ENCODE measurements around the gene ACAA1. TPM values are rescaled to one million over a fixed set of nuclear protein-coding genes. Genes with fewer than 3 reads are reported as not detected.

Gene ACAA1
- total RNA-seq, 4 donors from 2014 or later: 24.5 to 31.2 (median 29.3) TPM

- TF ChIP-seq CTCF (IDR thresholded peaks at IDR 0.05 in 4 of 5, conservative IDR thresholded peaks at IDR 0.05 in 1 of 5) (no peak), POLR2A (IDR thresholded peaks at IDR 0.05) (no peak)
- Histone ChIP-seq H3K9me3 (no peaks in the 10 kb centered on the region), H3K4me1 (no peaks in the 10 kb centered on the region), H3K27ac (no peak overlapping the region), H3K27me3 (no peaks in the 10 kb centered on the region), H3K4me3 (no peak overlapping the region), H3K36me3 (no peaks in the 10 kb centered on the region)
- in situ Hi-C loops (cut with MboI; ENCODE audit: low sequenced_read_pairs in 4 of 4): no loop called here
- intact Hi-C loops (cut with DNase I; ENCODE audit: low total_unique reads): no loop called here
- DNase-seq: no peak
- ATAC-seq: no peak
Observed at GRCh38 chr3:38151667-38152265, 14.8 kb upstream of the ACAA1 start.

DNA sequence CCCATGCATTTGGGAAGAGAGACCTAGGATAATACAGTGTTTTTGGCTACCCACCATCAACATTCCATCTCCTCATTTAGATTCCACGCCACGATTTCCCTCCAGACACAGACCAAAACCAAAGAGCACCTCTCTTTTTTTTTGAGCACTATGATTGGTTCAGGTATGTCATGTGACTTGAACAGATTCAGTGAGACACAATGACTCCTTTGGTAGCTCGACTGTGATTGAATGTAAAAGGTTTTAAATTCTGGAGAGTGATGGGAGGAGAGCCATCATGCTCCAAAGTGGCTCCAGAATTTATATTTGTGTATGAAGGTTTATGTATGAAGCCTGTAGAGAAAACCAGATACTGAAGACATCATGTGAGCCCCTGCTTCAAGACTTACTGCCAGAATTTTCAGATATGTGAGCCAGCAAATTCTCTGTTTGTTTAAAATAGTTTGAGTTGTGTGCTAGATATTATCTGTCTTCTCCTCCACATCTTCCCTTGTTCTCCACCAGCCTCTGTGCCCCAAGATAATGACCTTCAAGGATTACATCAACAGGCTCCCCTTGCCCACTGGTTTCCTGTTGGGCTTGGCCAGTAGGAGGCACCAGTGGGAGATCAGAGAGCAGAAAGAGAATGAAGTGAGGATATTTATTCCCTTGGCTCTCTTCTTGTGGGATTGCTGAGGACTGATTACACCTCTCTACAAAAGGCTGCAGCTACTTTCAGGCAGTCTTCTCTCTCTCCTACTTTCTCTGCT lies 14.0 kb upstream of the ACAA1 start:
- intact Hi-C loops (cut with DNase I; ENCODE audit: low total_unique reads): no loop called here
- Histone ChIP-seq H3K4me3 (no peak overlapping the region), H3K9me3 (no peaks in the 10 kb centered on the region), H3K4me1 (no peaks in the 10 kb centered on the region), H3K36me3 (no peaks in the 10 kb centered on the region), H3K27me3 (no peaks in the 10 kb centered on the region), H3K27ac (no peak overlapping the region)
- DNase-seq (no peak), ATAC-seq (no peak)
- no peak for TF ChIP-seq CTCF (IDR thresholded peaks at IDR 0.05 in 4 of 5, conservative IDR thresholded peaks at IDR 0.05 in 1 of 5)
- TF ChIP-seq POLR2A (IDR thresholded peaks at IDR 0.05): no peak
- in situ Hi-C loops (cut with MboI; ENCODE audit: low sequenced_read_pairs in 4 of 4): no loop called here

GRCh38 chr3:38149708-38150107 lies 12.8 kb upstream of the ACAA1 start:
- TF ChIP-seq CTCF (IDR thresholded peaks at IDR 0.05 in 4 of 5, conservative IDR thresholded peaks at IDR 0.05 in 1 of 5): no peak
- TF ChIP-seq POLR2A (IDR thresholded peaks at IDR 0.05): no peak
- in situ Hi-C loops (cut with MboI; ENCODE audit: low sequenced_read_pairs in 4 of 4): loop anchor here in 3 of 4 donors (25.0 kb wide), 1 partner anchor 338 kb away; the partner anchor contains the start of gene EXOG (in 3 of the 3)
- intact Hi-C loops (cut with DNase I; ENCODE audit: low total_unique reads): no loop called here
- H3K27ac ChIP-seq: no peak overlapping the region
- DNase-seq: no peak
- H3K36me3 ChIP-seq: no peaks in the 10 kb centered on the region
- ATAC-seq: no peak
- H3K9me3 ChIP-seq: no peaks in the 10 kb centered on the region
- H3K4me1 ChIP-seq: no peaks in the 10 kb centered on the region
- no peak overlapping the region for H3K4me3 ChIP-seq
- no peaks in the 10 kb centered on the region for H3K27me3 ChIP-seq

DNA sequence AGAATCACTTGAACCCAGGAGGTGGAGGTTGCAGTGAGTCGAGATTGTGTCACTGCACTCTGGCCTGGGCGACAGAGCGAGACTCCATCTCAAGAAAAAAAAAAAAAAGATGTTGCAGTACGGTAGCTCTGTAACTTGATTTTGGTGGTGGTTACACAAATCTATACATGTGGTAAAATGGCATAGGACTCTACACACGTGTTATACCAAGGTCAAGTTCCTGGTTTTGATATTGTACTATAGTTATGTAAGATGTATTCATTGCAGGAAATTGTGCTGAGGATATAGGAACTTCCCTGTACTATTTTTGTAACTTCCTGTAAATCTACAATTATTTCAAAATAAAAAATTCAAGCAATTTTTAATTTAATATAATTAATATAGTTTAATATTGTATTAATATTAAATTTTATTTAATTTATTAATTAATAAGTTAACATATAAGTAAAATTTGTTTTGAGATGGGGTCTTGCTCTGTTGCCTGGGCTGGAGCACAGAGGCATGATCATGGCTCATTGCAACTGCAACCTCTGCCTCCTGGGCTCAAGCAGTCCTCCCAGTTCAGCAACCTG lies 11.5 kb upstream of the ACAA1 start:
- Histone ChIP-seq H3K4me1 (no peaks in the 10 kb centered on the region), H3K4me3 (no peak overlapping the region), H3K36me3 (no peaks in the 10 kb centered on the region), H3K27ac (peak overlapping the region in 1 of 4 donors; percentile 4), H3K27me3 (no peaks in the 10 kb centered on the region), H3K9me3 (no peaks in the 10 kb centered on the region)
- in situ Hi-C loops (cut with MboI; ENCODE audit: low sequenced_read_pairs in 4 of 4): loop anchor here in 3 of 4 donors (25.0 kb wide), 1 partner anchor 339 kb away; the partner anchor contains the start of gene EXOG (in 3 of the 3)
- TF ChIP-seq CTCF (IDR thresholded peaks at IDR 0.05 in 4 of 5, conservative IDR thresholded peaks at IDR 0.05 in 1 of 5) (no peak), POLR2A (IDR thresholded peaks at IDR 0.05) (no peak)
- DNase-seq (no peak), ATAC-seq (no peak)
- intact Hi-C loops (cut with DNase I; ENCODE audit: low total_unique reads): no loop called here
